B cell (primary cell): Measurements from ENCODE around the gene HES5.

Source experiments
- EZH2 ChIP-seq: IDR thresholded peaks from 2 replicates; pipeline ENCODE4 v1.6.1; 2012; ENCODE audit warnings: borderline replicate concordance, low read depth, mild to moderate bottlenecking, moderate library complexity, low read length; ENCODE audit not compliant: insufficient read depth, poor library complexity, severe bottlenecking
- TF ChIP-seq, protein P1 (sequence below): fragments of 200-600 bp; IDR thresholded peaks from one replicate; pipeline ENCODE4 v1.8.0; 2022; ENCODE audit warnings: antibody characterized with exemption, mild to moderate bottlenecking

DNA sequence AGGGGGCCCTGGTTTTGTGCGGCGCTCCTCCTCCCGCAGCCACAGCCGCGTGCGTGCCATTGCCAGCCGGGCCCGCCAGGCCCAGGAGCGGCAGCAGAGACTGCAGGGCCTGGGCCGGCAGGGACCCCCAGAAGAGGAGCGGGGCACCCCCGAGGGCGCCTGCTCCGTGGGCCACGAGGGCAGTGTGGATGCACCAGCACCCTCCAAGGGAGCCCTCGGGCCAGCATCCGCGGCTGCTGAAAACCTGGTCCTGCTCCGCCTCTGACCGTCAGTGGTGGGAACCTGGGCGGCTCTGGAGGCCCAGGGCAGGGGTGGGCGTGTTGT lies 25.2 kb downstream of the HES5 start:
- TF ChIP-seq EZH2: no peak
- TF ChIP-seq, protein P1, sequence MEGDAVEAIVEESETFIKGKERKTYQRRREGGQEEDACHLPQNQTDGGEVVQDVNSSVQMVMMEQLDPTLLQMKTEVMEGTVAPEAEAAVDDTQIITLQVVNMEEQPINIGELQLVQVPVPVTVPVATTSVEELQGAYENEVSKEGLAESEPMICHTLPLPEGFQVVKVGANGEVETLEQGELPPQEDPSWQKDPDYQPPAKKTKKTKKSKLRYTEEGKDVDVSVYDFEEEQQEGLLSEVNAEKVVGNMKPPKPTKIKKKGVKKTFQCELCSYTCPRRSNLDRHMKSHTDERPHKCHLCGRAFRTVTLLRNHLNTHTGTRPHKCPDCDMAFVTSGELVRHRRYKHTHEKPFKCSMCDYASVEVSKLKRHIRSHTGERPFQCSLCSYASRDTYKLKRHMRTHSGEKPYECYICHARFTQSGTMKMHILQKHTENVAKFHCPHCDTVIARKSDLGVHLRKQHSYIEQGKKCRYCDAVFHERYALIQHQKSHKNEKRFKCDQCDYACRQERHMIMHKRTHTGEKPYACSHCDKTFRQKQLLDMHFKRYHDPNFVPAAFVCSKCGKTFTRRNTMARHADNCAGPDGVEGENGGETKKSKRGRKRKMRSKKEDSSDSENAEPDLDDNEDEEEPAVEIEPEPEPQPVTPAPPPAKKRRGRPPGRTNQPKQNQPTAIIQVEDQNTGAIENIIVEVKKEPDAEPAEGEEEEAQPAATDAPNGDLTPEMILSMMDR: no peak
